K562 (cell line): Measurements from ENCODE around the gene MMP24. TPM values are rescaled to one million over a fixed set of nuclear protein-coding genes. Genes with fewer than 3 reads are reported as not detected.
A peak's percentile ranks its signal among the peaks of the same experiment; 100 is the strongest.

Source experiments
- CXXC5 ChIP-seq: fragments of 250-450 bp; sonication (Bioruptor Pico); IDR thresholded peaks from 2 replicates; pipeline ENCODE4 v1.8.0; 2022; ENCODE audit warnings: inconsistent platforms, mild to moderate bottlenecking, moderate library complexity
- EP300 ChIP-seq: IDR thresholded peaks from 2 replicates; pipeline ENCODE4 v1.6.1; 2012; ENCODE audit warnings: low read length, improper control_type of control experiment
- JUND ChIP-seq, 2 experiments: IDR thresholded peaks; 2 replicates in 1 of 2; 3 replicates in 1 of 2; pipeline ENCODE4 v1.6.1; 2011; ENCODE audit warnings: borderline replicate concordance in 2 of 2, low read depth in 2 of 2, low read length in 2 of 2, improper control_type of control experiment in 1 of 2, missing biosample characterization in 1 of 2, missing genetic modification characterization in 1 of 2, missing genetic modification reagents in 1 of 2
- KAT7 ChIP-seq: sonication (generic); formaldehyde crosslinking; IDR thresholded peaks from 2 replicates; pipeline ENCODE4 v1.8.0; 2022; ENCODE audit warnings: missing genetic modification reagents, mild to moderate bottlenecking, borderline replicate concordance
- NEUROD1 ChIP-seq: fragments of 150-350 bp; IDR thresholded peaks from 2 replicates; pipeline ENCODE4 v1.6.1; 2014; ENCODE audit warnings: borderline replicate concordance, low read length, low read depth; ENCODE audit not compliant: partially characterized antibody
- OTX1 ChIP-seq: fragments of 450-650 bp; formaldehyde crosslinking; IDR thresholded peaks from 2 replicates; pipeline ENCODE4 v1.4.0; 2022; ENCODE audit warnings: mild to moderate bottlenecking
- XRCC4 ChIP-seq: IDR thresholded peaks from one replicate; pipeline ENCODE4 v1.6.1; 2011; ENCODE audit not compliant: insufficient read depth, insufficient read length; ENCODE audit errors: extremely low read depth
- ZNF124 ChIP-seq: sonication (generic); formaldehyde crosslinking; IDR thresholded peaks from 2 replicates; pipeline ENCODE4 v1.8.1; 2022; ENCODE audit warnings: missing genetic modification reagents
- polyA plus RNA-seq, 8 experiments: library from polyadenylated mRNA; depleted of rRNA in 4 of 8; stranded (reverse) in 5 of 8; unstranded in 3 of 8; fragments of >200 nt; fragmentation: Nextera tagmentation in 2 of 8; fragmentation: Illumina TruSeq in 1 of 8; extraction: Ambion mirVana in 2 of 8; extraction: Trizol in 1 of 8; gene quantifications; 2 replicates each; pipeline versions ENCODE4 v1.2.1 to v1.2.3, GENCODE V29; 2011 to 2014; ENCODE audit warnings: inconsistent platforms in 1 of 8, missing spikeins in 1 of 8
- total RNA-seq, 7 experiments: library from RNA; depleted of rRNA in 6 of 7; stranded (reverse); fragments of >200 nt in 6 of 7; fragmentation: Illumina TruSeq in 2 of 7; extraction: Trizol in 2 of 7; gene quantifications; 2 replicates each; pipeline versions ENCODE4 v1.2.1 to v1.2.3, GENCODE V29; 2011 to 2021; ENCODE audit warnings: low replicate concordance in 1 of 7
- TF ChIP-seq, protein P1 (sequence below): sonication (generic); formaldehyde crosslinking; IDR thresholded peaks from 2 replicates; pipeline ENCODE4 v1.9.0; 2022; ENCODE audit warnings: mild to moderate bottlenecking, missing genetic modification reagents
- TF ChIP-seq, protein P2 (sequence below): sonication (generic); formaldehyde crosslinking; IDR thresholded peaks from 2 replicates; pipeline ENCODE4 v1.9.0; 2022; ENCODE audit warnings: mild to moderate bottlenecking, missing genetic modification reagents
- TF ChIP-seq, protein P3 (sequence below): sonication (generic); IDR thresholded peaks from 2 replicates; pipeline ENCODE4 v1.6.1; 2016
- TF ChIP-seq, protein P4 (sequence below): fragments of 450-650 bp; formaldehyde crosslinking; IDR thresholded peaks from 2 replicates; pipeline ENCODE4 v1.4.0; 2020; ENCODE audit warnings: mild to moderate bottlenecking, moderate library complexity

Gene MMP24
- total and polyA plus RNA-seq, 9 of the 15 experiments (the other 6 are each of a cell fraction or from before 2014, with no cell fraction given) = 0.03 to 0.07 (median 0.03) TPM; not detected in 6

GRCh38 chr20:35271073-35271882 is 44.8 kb downstream of the MMP24 start (continued):
- TF ChIP-seq JUND (IDR thresholded peaks at IDR 0.05; ENCODE audit: borderline replicate concordance, low read depth, low read length) (peak; percentile 86), JUND (tag; IDR thresholded peaks at IDR 0.05; ENCODE audit: borderline replicate concordance, low read depth, low read length) (peak; percentile 79; the same call in 2 of the 3 replicates), CXXC5 (CRISPR knock-in tag) (0 out of 2 replicates have a peak, but pooled peaks have one; percentile 10), XRCC4 (no peak), ZNF124 (CRISPR knock-in tag) (no peak), NEUROD1 (no peak), EP300 (peak; percentile 23; the same call in 1 of the 2 replicates), KAT7 (CRISPR knock-in tag) (no peak), OTX1 (CRISPR knock-in tag) (no peak)
- TF ChIP-seq, protein P1, sequence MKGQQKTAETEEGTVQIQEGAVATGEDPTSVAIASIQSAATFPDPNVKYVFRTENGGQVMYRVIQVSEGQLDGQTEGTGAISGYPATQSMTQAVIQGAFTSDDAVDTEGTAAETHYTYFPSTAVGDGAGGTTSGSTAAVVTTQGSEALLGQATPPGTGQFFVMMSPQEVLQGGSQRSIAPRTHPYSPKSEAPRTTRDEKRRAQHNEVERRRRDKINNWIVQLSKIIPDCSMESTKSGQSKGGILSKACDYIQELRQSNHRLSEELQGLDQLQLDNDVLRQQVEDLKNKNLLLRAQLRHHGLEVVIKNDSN = peak; percentile 83
- TF ChIP-seq, protein P2, sequence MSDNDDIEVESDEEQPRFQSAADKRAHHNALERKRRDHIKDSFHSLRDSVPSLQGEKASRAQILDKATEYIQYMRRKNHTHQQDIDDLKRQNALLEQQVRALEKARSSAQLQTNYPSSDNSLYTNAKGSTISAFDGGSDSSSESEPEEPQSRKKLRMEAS (CRISPR knock-in tag) = peak; percentile 33; the same call in 1 of the 2 replicates
- TF ChIP-seq, protein P3, sequence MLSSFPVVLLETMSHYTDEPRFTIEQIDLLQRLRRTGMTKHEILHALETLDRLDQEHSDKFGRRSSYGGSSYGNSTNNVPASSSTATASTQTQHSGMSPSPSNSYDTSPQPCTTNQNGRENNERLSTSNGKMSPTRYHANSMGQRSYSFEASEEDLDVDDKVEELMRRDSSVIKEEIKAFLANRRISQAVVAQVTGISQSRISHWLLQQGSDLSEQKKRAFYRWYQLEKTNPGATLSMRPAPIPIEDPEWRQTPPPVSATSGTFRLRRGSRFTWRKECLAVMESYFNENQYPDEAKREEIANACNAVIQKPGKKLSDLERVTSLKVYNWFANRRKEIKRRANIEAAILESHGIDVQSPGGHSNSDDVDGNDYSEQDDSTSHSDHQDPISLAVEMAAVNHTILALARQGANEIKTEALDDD = 0 out of 2 replicates have a peak, but pooled peaks have one; percentile 32
- TF ChIP-seq, protein P4, sequence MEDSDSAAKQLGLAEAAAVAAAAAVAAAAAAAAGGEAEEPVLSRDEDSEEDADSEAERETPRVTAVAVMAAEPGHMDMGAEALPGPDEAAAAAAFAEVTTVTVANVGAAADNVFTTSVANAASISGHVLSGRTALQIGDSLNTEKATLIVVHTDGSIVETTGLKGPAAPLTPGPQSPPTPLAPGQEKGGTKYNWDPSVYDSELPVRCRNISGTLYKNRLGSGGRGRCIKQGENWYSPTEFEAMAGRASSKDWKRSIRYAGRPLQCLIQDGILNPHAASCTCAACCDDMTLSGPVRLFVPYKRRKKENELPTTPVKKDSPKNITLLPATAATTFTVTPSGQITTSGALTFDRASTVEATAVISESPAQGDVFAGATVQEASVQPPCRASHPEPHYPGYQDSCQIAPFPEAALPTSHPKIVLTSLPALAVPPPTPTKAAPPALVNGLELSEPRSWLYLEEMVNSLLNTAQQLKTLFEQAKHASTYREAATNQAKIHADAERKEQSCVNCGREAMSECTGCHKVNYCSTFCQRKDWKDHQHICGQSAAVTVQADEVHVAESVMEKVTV (CRISPR knock-in tag) = no peak
